Umbilical cord (tissue), 2 donors: ENCODE data around the gene CDYL2. TPM values are rescaled to one million over a fixed set of nuclear protein-coding genes. Genes with fewer than 3 reads are reported as not detected.
A peak's percentile ranks its signal among the peaks of the same experiment; 100 is the strongest.
"Not testable (repeated sequence)": the region's sequence is repeated elsewhere in the genome, so short reads cannot be mapped to it uniquely, and the experiment has no call there.

Source experiments
- DNase-seq: peaks from one replicate; pipeline ENCODE4 v3.0.0-alpha.2; 2015; ENCODE audit warnings: low spot score
- total RNA-seq: library from RNA; depleted of rRNA; stranded (reverse); fragments of >200 nt; gene quantifications from one replicate; pipeline ENCODE4 v1.2.3, GENCODE V29; 2014; ENCODE audit warnings: low replicate concordance; ENCODE audit not compliant: insufficient read depth

The CDYL2 gene
- total RNA-seq, 1 donor from 2014 or later: 3.4 TPM

DNA sequence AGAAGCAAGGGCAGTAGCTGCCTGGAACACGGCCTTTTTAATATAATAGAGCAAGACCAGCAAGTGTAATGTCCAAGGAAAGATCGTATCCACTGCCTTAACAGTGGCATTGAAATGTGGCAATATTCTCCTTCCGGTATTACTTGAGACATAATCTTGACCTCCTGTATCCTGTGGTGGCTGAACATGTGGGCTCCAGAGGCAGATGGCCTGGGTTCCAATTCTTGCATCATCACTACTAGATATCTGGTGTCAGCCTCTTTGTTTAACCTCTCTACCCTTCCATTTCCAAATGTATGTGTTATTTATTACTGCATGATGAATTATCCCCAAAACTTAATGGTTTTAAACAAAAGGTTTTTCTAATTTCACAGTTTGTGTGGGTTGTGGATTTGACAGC lies 3.5 kb upstream of the CDYL2 start:
- DNase-seq: no peak

DNA sequence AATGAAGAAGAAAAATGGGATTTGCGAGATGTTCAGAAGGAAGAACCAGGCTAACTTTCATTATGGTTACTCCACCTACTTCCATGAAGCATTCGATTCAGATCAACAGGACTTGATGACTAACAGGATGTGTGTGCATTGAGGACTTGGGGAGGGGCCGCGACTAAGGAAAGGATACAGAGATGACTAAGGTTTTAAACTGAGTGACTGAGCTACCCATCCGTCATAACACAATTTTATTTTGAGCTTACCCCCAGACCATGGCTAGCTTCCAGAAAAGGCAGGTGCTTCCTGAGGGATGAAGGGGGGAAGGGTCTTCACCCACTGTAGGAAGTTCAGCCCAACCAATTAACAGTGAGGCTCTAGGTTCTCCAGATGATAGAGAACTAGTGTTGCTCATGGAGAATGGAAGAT lies 2.5 kb upstream of the CDYL2 start:
- no peak for DNase-seq

DNA sequence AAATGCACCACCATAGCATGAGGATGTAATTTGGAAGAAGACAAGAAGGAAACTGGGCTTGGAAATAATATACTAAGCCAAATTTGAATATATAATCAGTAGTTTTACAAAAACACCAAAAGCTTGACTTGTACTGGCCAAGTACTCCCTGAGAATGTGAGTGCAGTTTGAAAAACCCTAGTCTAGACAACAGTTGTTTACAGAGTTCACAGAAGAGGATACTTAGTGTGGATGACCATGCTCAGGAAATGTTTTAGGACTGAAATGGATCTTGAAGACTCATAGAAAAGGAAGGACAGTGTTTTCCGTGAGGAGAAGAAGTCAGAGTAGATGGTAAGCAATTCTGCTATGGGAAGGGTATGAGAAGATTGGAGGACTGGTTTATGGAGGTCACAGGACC lies 1.9 kb upstream of the CDYL2 start:
- no peak for DNase-seq

DNA sequence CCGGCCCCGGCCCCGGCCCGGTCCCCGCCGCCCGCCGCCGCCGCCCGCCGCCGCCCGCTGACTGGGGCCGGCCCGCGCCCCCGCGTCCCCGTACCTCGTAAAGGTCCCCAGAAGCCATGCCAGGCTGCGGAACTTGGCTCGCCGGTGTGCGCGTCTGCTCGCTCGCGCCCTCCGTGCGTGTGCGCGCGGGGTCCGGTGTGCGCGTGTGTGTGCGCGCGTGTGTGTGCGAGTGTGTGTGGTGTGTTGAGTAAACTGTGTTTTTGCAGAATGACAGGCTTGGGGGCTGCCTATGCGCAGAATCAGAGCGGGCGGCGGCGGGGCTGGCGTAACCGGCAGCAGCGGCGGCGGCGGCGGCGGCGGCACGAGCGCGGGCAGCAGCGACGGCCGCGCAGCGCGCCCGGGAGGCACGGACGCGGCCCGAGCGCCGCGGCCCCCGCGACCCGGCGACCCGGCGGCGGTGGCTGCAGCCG lies 307 bp downstream of the CDYL2 start:
- peak; percentile 49 for DNase-seq

DNA sequence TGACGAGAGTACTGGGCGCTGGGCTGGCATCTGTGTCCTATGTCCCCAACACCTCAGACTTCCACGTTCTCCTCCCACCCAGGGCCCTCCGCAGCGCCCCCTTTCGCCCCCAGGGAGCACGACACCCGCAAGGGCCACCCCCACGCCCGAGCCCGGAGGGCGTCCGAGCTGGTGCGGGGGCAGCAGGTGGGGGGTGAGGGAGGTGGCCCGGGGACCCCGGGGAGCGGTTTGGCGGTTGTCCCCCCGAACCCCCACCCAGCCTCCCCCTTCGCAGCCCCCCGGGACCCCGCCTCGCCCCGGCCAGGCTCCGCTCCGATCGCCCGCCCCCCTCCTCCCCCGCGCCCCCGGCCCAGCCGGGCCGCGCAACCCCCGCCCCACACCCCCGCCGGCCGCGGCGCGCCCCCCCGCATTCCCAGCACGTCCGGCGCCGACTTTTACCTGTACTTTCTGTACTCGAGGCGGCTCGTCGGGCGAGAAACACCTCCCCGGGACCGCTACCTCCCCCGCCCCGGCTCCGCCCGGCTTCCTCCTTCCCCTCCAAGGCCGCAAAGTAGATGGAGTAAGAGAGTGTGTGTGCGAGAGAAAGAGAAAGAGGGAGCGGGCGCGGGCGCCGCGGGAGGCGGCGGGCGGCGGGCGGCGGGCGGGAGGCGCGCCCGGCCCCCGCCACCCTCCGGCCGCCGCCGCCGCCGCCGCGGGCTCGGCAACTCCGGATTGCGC lies 901 bp downstream of the CDYL2 start:
- no peak for DNase-seq

DNA sequence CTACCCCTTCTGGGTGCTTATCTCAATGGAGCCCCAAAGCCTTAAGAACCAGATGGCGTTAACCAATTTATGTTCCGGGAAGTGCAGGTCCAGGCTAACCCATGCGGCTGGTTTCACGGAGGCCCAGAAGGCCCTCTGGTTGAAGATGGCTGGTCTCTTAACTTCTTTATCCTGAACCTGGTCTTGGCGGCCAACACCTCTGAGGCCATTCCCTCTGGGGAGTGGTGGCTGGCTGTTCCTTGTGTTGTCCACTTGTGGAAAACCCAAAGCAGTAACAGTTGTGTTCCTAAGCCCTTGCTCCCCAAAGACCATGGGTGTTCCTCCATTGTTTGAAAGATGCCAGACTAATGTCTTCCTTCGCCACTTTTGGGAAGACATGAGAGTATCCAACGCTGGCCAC lies 1.5 kb downstream of the CDYL2 start:
- no peak for DNase-seq

DNA sequence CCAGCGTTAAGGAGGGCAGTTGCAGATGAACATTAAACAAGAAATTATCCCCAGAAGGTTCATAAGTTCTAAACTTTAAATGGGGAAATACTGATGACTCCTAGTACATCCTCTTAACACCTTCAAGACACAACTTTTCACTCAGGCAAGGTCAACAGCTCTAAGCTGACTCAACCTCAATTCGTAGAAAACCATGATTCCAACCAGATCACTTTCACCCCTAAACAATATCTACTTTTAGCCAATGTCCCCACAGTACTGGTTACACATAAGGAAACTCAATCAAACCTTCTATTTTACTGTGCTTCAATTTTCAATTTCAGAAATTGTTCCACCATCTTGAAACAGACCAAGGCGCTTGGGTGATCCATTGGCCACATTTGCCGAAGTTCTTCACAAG lies 2.3 kb downstream of the CDYL2 start:
- no peak for DNase-seq

DNA sequence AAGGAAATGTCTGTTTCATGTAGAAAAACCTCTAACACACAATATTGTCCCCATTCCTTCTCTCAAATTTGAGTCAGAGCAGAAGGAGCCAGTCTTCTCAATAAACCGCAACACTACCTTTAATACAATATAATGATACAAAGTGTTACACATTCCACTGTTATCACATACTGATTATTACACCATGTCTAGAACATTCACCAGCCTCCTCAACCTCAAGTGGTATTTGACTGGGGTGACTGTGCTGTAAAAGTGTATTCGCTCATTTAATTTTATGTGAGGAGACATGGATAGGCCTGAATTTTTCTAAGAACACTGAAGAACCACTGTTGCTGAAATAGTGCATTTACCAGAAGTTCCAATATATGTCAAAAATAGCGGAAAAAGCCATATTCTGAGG lies 10.3 kb downstream of the CDYL2 start:
- DNase-seq: no peak

DNA sequence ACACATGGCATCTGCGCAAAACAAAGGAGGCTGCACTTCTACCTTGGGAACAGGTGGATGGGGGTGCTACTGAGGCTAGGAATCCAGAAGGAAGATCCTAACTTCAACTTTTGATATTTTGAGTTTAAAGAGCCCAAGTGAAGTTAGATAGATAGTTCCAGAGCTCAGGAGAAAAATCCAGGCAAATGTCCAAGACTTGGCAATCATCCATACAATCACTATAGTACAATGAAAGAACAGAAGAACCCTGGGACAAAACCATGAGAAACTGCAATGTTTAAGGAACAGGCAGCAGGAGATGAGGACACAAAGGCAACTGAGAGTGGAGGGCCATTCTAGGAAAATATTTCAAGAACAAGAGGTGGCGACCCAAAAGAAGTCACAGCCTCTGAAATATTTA lies 12.4 kb downstream of the CDYL2 start:
- DNase-seq: no peak

DNA sequence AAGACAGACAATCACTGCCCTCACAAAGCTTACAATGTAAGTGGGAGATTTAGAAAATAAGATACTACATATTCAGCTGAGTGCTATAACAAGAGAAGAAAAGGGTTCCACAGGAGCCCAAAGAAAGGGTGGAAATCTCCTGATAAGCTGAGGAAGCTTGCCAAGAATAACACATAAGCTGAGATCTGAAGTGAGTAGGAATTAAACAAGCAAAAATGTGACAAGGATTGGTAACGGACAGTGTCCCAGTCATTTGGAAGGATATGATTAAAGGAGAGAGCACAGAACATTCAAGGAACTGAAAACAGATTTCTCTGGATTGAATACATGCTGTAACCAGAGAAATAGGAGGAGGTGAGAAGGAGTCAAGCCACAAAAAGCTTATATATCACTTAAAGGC lies 13.0 kb downstream of the CDYL2 start:
- peak; percentile 28 for DNase-seq

DNA sequence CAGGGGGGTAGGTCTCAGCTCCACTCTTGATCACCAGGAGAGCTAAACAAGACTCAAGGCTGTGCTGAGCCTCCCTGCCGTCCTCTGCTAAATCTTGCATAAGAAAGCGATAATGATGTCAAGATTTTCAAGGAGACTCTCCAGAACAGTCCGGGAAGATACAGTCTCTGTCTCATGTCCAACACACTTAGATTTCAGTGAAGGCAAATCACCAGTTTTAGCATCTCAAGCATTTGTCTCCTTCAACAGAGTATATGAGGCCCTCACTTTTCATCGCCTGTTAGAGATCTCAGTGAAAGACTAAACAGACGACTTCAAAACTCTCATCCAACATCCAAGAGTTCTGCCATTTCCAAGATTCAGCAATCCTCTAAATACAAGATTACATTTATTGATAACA lies 13.6 kb downstream of the CDYL2 start:
- peak; percentile 92 for DNase-seq

DNA sequence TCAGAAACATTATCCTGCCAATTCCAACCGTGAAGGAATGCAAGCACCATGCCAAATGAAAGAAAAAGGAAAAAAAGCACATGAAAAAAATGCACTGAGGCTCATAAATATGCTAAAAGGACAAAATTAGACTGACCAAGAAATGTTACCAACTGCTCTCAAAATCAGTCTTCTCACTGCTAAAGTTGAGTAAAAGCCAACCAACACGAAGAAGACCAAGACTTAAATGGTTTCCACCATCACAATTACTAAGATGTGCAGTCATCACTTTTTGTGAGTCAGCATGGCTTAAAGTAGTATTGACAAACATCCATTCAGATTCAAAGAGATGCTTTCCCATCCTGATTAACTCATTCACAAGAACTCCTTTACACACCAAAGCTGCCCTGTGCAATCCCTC lies 16.4 kb downstream of the CDYL2 start:
- no peak for DNase-seq

DNA sequence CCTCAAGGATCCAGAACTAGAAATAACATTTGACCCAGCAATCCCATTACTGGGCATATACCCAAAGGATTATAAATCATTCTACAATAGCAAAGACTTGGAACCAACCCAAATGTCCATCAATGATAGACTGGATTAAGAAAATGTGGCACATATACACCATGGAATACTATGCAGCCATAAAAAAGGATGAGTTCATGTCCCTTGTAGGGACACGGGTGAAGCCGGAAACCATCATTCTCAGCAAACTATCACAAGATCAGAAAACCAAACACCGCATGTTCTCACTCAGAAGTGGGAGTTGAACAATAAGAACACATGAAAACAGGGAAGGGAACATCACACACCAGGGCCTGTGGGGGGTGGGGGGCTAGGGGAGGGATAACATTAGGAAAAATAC lies 17.8 kb downstream of the CDYL2 start:
- not testable (repeated sequence) for DNase-seq

DNA sequence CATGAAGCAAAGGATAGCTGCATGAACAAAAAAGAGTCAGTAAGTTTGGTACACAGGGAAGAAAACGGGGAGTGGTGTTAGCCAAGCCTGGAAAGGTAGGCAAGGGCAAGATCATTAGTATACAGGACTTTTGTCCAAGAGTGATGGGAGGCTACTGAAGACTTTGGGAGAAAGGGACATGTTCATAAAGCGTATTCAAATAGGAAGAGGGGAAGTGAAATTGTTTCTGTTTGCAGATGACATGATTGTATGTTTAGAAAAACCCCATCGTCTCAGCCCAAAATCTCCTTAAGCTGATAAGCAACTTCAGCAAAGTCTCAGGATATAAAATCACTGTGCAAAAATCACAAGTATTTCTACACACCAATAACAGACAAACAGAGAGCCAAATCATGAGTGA lies 19.4 kb downstream of the CDYL2 start:
- no peak for DNase-seq

DNA sequence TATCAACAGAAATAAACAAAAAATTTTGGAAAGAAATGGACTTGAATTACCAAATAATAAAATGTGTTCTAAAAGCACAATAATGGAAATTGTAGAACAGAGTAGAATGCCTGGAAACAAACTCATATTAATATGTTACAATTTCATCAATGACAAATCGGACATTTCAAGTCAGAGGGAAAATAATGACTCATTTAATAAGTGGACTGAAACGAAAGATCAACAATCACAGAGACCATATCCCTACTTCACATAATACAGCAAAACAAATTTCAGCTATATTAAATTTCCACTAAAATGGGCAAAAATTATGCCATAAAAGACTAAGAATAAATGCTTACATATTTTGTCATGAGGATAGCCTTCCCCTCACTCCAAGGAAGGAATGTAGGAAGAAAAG lies 25.7 kb downstream of the CDYL2 start:
- no peak for DNase-seq

DNA sequence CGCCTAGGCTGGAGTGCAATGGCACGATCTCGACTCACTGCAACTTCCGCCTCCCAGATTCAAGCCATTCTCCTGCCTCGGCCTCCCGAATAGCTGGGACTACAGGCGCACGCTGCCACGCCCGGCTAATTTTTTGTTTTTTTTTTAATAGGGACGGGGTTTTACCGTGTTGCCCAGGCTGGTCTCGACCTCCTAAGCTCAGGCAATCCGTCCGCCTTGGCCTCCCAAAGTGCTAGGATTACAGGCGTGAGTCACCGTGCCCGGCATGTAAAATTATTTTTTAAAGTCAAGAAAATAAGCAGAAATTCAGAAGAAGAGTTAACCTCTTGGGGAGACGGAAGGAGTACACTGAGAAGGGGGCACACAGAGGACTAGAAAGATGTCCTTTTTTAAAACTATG lies 27.5 kb downstream of the CDYL2 start:
- no peak for DNase-seq

DNA sequence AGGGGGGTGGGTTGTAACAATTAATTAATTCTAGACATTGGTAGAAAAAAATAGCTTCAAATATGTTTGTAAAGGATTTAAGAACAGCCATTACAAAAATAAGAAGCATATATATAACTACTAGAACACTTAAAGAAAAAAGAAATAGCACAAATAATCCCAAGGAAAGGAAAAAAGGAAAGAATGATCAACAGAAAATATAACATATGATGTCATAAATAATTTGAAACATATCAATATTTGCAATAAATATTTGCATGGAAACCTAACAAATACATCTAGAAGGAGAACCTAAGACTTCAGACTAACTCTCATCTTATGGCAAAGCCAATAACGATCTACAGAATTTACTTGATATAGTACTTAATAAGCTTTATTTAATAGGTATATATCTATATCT lies 28.9 kb downstream of the CDYL2 start:
- no peak for DNase-seq

DNA sequence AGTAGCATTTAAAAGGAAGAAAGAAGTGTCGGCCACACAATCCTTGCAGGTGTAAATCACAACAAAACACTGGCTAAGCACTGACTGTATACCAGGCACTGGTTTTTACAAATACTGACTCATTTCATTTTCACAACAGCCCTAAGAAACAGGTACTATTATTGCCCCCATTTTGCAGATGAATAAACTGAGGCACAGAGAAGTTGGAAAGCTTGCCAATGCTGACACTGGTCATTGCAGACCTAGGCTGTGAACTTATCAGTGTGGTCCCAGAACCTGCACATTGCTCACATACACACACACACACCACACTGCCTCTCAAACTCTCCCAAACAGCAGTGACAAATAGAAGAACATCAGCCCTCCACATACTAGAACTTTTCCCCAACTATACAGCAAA lies 37.6 kb downstream of the CDYL2 start:
- DNase-seq: no peak

DNA sequence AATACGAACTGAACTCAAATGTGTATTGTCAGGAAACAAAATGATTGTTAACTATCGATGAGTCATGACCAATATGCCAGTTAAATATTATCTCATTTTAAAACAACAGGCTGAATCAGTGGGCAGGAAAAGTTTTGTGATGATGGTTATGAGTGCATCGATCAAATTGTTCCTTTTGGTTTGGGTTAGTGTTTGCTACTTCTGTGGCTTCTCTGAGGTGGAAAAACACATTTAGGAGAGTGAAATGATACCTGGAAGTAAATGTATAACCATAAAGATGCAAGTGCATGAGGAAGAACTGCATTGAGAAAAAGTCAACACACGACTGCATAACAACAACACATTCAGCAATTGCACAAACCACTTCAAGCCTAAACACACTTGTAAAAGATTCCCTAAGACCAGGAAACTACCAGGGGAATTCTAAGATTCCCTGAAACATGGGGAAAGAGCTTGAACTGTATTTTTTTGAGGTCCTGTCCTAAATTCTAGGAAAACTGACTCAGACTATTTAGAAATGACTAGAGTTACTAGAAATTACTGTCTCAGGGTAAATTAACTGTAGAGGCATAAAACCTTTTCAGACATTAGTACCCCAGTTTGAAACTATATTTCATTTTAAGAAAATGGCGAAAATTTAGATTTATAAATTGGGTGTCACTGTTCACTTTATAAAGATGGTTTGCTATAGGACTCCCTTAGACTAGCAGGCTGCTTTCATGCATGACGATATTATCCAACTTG lies 44.8 kb downstream of the CDYL2 start:
- no peak for DNase-seq

DNA sequence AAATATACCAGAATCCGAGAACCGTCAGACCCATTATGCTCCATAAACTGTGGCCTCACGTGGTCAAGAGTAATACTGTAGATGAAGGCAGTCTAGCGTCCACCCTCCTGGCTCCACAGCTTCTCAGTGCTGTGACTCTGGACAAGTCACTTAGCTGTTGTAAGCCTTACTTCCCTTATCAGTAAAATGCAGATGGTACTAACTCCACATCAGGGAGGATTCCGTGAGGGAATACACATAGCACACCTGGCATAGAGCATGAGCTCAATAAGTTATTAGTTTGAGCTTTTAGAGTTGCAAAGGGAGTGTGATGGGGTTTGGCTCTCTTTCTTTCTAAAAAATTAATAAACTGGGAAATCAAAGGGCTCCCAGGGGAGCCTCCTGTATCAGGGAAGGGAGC lies 49.9 kb downstream of the CDYL2 start:
- no peak for DNase-seq

DNA sequence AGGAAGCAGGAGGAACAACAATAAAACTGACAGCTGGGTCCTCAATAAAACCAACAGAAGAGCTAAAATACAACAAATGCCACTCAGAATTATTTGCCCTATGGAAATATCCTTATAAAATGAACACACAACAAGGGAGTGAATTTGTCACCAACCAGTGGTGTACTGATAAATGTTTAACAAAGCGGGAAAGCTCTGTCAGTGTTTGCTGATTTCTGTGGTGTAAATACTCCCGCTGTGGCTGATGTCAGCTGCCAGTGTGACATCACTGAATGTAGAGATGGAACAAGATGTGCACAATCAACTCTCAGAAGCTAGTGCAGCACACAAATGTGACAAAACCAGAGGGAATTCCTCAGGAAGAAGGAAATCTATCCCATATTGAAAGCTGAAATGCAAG lies 51.9 kb downstream of the CDYL2 start:
- no peak for DNase-seq

DNA sequence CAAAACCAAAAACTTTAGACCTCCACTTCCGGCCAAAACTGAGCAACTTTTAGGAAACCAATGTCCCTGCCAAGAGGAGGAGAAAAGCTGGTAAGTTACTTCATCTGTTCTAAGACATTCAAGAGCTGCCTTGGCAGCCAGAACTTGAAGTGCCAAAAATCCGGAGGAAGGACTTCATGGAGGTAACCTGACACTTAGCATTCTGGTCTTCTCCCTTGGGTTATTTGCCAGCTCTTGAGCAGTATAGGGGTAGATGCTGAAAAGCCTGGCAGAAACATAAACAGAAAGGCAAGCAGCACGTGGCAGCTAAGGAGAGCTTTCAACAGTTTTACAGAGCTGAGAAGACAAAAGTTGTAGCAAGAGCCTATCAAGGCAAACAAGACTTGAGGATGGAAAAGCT lies 53.2 kb downstream of the CDYL2 start:
- peak; percentile 12 for DNase-seq

DNA sequence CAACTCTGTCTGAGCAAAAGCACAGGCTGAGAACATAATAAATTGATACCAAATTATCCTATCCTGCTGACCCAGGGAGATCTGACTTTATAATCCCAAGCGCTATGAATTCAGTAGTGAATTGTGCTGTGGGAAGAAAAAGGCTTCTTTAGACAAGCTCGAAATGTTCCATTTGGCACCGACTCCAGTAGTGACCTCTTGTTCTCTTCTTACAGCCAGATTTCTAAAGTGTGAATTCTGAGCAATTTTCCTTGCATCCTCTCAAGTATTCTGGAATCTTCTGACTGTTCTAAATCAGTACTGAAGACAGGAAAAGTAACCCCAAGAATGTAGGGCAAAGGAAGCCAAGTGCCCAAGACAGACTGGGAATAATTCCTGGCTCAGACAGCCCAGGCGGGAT lies 58.2 kb downstream of the CDYL2 start:
- DNase-seq: no peak
